Measurements from ENCODE around the gene DIP2B.

Gene DIP2B

DNA sequence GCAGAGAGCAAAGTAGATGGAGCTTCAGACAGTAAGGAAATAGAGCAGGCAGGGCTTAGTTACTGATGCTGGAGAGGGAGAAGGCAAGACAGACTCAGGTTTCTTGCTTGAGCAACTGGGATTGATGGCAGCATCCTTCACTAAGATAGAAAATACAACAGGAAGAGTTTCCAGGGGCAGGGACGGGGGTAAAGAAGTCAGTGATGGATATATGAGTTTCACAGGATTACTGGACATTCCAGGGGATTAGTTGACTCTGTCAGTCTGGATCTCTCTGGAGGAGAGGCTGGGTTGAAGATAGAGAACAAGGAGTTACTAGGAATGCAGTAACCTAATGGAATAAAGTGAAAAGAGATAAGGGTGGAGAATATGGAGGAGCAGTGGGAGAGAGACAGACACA, 184.7 kb downstream of the DIP2B start:
- no peak for FAIRE-seq

DNA sequence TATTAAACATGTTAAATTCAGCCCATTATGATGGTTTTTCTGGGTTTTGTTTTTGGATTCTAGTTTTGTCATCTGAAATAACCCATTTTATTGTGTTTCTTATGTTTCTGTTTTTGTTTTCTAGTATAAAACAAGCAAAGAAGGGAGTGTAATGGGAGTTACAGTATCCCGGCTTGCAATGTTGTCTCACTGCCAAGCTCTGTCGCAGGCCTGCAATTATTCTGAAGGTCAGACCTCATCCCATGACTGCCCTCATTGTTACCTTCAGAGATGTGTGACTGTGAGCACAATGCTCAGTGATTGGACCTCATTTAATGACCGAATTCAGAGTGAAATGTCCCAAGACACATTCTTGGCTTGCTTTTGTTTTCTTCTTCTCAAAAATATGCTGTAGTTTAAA, 186.1 kb downstream of the DIP2B start:
- no peak for FAIRE-seq

DNA sequence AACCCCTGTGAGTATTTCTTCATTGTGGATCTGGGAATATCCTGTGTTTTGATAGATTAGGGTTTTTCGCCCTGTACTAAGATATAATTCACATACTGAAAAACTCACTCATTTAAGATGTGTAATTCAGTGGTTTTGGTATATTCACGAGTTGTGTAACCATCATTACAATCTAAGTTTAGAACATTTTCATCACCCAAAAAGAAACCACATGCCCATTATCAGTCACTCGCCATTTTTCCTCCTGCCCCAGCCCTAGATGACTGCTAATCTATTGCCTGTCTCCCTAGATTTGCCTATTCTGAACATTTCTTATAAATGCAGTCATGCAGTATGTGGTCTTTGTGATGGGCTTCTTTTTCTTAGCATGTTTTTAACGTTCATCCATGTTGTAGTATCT, 191.2 kb downstream of the DIP2B start:
- FAIRE-seq: no peak

DNA sequence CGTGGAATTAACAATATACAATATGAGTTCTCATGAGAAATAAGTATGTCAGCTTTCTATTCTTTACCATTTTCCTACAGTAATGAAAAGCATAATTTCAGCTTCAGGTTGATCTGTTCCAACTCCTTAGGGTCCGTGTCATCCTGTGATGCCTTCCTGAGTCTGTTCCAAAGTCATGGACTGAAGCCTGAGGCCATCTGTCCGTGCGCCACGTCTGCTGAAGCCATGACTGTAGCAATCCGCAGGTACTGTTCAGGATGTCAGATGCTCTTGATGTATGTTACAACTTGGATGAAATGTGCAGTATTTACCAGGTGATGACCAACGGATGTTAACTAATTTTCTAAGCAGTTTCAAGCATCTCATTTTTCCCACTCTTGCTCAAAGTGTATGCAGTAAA, 192.1 kb downstream of the DIP2B start:
- no peak for FAIRE-seq

DNA sequence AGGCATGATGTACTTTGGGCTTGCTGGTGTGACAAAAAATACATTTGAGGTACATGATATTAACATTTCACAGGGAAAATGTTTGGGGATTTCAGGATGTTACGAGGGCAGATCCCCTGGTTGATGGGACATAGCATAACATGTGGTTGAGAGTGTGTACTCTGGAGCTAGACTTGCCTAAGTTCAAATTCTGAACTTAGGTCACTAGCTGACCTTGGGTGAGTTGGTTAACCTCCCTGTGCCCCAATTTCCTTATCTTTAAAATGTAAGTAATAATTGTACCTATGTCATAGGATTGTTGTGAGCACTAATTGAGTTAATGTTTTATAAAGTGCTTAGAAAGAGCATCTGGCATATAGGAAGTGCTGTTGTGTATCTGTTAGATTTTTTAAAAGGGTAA, 194.4 kb downstream of the DIP2B start:
- FAIRE-seq: no peak

DNA sequence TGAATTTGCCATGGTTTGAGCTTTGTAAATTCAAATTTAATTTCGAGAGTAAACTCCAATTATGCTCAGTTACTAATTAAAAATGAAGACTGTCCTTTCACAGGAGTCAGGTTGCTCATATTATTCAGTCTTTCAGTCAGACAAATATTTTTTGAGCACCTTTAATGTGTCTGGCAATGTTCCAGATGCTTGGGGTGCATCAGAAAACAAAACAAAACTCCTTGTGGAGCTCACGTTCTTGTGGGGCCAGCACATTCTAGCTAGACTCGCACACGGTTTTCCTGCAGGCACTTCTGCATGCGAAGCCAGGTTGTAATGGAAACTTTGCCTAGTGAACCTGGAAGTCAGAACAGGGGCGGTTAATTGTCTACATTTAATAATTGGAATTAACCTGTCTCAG, 195.2 kb downstream of the DIP2B start:
- FAIRE-seq: no peak

DNA sequence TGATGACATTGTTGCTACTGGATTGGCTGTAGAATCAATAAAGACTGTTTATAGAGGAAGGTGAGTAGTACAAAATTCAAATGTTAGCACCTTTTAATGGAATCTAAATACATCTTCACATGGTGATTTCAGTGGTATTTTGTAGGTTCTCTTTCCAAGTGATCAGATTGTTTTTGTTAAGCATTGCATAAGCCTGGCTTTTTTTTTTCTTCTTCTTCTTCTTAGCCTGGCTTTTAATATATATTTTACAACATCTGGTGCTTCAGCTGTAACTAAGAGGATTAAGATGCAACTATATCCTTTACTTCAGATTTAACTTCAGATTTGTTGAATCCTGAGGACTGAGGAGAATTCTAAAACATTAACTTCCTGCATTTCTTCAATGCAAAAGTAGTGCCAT, 201.8 kb downstream of the DIP2B start:
- FAIRE-seq: no peak

DNA sequence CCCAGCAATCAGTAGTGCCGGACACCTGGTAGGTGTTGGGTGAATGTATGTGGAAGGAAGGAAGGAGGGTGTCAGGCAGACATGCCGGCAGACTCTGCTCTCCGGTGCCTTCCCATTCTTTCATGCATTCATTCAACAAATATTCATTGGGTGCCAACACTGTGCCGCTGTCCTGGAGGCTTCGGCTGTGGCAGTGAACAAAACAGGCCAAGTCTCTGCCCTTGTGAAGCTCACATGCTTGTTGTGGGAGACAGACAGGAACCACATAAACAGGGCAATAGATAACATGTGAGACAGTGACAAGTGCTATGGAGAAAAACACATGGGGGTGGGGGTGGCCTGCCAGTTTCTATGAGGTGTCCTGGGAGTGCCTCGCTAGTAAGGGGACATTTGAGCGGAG, 202.6 kb downstream of the DIP2B start:
- no peak for FAIRE-seq

DNA sequence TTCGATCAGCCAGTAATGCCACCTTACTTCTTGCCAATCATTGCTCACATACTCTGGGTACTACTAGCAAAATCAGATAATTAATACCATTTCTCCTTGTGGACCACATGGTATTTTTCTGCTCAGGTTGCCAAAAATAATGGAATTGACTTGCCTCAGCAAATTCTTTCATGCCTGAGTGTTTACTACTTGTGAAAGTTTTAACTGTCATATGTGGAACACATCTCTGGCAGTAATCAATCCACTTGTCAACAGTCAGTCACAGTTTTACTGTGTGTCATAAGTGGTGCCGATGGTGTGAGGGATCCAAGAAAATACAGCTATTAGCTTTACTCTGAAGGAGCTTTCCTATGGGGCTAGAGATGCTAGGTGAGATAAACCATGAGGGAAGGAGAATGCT, 203.8 kb downstream of the DIP2B start:
- FAIRE-seq: no peak

DNA sequence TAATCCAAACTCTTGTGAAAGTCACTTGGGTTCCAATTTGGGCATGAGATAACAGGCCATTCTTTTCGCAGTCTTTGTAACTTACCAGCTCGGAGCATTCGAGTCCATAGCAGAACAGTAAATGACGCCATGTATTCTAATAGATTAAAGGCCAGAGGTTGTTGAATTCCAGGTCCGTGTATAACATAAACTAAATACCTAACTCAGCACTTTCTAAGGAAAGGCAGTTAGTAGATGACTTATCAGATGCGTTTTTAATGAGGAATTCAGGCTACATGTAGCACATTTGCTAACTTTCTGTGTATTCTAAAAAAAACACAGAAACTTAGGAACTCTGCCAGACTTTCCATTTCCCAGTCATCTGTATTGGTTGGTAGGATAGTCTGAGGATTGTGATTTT, 206.3 kb downstream of the DIP2B start:
- FAIRE-seq: no peak

DNA sequence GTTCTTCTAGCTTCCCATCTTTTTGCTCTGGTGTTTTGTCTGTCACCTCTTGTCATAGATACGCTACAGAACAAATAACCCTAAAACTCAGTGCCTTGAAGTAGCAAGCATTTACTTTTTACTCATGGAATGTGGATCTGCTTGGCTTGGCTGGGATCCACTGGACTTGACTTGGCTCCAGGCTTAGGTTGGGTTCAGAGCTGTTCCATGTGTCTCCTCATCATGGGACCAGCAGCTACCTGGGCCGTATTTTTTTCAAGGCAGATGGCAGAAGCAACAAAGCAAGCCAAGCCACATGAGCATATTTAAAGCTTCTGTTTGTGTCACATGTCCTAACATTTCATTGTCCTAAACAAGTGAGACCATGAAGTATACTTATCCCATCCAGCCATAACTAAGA, 210.4 kb downstream of the DIP2B start:
- FAIRE-seq: no peak

DNA sequence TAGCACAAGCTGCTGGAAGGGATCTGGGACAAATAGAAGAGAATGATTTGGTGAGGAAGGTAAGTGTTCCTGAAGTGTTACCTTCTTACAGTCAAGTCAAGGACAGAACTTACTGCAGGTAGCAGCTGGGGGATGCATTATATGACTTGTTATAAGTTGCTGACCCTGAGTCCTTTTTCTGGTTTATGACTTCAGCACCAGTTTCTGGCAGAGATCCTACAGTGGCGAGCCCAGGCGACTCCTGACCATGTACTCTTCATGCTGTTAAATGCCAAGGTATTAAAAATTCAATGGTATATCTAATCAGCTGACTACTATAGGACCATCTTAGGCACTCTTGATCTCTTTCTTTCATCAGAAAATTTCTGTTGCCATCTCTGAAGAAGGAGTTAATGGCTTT, 214.0 kb downstream of the DIP2B start:
- FAIRE-seq: no peak

DNA sequence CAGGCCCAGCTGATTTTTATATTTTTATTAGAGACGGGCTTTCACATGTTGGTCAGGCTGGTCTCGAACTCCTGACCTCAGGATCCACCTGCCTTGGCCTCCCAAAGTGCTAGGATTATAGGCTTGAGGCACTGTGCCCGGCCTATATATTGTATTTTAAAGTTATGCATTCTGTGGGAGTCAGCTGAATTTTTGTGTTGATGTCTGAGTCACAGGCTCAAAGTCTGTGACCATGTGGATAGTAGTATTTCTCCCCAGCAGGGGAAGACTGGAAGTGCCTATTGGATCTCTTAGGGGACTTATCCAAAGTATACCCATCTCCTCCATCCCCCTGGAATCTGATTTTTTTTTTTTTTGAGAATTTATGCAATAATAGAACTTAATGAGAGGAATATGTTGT, 215.3 kb downstream of the DIP2B start:
- no peak for FAIRE-seq

DNA sequence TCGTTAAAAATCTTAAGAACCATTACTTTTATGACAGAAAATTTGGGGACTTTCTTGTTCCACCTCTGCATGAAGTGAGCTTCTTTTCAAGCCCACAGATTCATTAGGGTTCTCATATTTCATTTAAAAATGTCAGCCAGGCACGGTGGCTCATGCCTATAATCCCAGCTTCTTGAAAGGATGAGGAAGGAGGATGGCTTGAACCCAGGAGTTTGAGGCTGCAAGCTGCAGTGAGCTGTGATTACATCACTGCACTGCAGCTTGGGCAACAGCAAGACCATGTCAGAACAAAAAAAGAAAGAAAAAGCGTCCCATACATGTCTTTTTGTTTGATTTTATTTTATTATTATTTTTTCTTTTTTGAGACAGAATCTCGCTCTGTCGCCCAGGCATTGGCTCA, 215.7 kb downstream of the DIP2B start:
- no peak for FAIRE-seq

DNA sequence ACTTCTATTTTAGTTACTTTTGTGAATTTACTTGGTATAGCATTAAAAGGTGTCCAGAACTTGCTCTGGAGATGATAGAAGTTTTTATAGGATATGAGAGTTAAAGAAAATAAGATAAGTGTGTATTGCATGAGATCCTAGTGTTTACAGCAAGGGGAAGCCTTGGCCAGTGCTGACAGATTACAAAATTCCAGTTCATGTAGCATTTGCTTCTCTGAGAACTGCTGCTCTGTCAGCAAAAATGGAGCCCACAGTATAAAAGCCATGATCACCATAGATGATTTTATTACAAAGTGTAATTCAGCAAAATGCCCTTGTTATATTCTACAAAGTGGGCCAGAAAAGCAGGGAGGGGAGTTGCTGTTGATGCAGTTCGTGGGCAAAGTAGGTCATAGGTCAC, 219.1 kb downstream of the DIP2B start:
- no peak for FAIRE-seq

DNA sequence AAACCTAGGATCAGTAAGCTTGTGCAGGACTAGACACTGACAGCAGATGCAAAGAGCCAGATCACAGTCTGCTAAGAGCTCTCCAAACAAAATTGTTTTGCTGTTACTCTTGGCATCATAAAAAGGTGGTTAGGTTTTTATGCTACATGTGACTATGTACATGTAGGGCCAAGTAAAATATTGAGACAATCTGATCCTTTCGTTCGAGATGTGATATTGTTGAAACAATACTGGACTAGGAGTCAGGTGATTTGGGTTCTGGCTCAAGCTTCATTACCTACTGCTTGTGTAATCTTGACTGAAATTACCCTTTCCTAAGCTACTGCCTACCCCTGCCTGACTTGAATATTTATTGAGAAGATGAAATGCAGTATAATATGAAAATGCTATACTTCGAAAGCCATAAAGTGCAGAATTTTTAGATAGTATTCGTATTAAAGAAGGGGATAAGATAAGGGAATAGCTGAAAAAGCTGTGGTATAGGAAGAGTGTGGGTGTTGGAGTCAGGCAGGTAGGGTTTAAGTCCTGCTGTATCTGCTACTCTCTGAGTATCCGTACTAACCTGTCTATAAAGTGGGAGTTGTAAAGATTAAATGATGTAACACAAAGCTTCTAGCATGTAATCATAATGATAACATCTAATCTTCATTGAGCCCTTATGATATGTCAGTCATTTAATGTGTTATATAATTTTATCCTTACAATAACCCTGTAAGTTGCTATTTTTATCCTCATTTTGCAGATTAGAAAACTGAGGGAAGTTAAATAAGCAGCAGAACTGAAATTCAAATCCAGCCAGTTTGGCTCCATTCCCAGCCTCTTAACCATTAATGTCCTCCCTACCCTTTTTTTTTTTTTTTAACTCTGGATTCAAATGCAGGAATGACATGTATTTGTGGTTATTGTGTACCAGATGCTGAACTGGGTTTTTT, 220.5 kb downstream of the DIP2B start:
- no peak for FAIRE-seq

DNA sequence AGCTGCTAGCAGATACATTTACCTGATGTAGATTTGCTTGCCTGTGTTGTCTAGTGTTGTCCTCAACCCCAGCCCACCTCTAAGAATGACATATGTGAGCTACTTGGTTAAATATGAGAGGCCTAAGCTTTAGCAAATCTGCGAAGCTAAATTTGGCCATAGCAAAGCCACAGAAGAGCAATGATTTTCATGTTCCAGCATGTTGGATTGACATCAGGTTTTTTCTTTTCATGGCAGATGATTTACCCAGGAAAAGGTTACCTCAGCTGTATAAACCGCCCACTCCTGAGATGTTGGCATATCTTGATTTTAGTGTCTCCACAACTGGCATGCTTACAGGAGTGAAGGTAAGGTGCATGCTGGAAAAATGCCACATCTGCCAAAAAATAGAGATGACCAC, 222.7 kb downstream of the DIP2B start:
- no peak for FAIRE-seq

DNA sequence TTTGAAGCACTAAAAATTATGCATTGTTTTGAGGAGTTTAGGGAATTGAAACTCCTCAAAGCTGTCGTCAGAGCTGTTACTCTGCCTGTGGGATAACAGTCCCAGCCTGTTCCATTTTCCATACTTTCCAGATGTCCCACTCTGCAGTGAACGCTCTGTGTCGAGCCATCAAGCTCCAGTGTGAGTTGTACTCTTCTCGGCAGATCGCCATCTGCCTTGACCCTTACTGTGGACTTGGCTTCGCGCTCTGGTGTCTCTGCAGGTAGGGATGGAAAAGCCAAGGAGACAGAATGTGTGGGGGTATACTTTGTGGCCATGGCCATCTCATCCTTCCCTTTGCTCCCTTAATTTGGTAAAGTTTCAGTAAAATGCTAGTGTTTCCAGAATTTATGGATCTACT, 223.6 kb downstream of the DIP2B start:
- FAIRE-seq: no peak

DNA sequence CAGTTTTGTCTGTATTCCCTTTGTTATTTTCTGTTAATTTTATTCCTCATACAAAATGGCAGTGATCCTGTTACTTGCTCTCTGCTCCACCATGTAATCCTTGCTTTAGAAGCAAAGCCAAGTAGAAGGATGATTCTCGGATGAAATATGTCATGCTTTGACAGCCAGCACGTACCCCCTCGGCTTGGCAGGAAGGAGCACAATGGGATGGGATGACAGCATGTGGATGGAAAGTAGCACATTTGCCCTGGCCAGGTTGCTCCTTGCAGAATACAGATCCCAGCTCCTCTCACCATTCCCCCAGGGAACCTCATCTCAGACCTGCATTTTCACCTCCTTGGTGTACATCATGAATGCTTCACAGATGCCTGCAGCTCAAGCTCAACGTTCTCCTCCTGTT, 224.1 kb downstream of the DIP2B start:
- no peak for FAIRE-seq

DNA sequence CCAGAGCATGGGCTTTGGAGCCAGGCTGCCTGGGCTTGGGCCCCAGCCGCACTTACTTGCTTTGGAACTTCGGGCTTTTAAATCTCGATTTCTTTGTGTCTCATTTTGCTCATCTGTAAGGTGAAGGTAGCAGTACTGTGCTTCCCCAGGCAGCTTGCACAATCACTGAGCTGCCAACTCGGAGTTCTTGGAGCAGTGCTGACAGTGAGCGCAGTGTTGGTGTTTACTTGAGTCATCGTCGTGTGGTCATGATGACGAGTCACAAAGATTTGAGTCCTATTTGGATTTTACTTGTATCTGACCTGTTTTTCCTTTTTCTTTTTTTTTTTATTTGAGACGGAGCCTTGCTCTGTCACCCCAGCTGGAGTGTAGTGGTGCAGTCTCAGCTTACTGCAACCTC, 227.8 kb downstream of the DIP2B start:
- FAIRE-seq: no peak

DNA sequence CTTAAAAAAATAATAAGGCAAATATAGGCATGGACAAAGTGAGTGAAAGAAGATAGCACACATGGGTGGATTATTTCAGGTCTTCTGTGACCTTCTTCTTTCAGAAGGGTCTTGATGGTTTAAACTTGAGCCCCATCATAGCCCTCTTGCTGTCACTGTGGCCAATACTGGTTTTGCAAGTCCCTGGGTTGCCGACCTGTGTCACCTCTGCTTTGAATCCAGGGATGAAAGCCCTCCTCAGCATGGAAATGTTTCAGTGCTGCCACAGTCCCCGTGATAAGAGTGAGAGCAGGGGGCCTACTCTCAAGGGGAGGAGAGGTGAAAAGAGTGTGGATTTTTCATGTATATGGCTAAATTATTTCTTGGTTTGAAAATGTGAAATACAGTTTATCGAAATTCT, 228.9 kb downstream of the DIP2B start:
- no peak for FAIRE-seq

DNA sequence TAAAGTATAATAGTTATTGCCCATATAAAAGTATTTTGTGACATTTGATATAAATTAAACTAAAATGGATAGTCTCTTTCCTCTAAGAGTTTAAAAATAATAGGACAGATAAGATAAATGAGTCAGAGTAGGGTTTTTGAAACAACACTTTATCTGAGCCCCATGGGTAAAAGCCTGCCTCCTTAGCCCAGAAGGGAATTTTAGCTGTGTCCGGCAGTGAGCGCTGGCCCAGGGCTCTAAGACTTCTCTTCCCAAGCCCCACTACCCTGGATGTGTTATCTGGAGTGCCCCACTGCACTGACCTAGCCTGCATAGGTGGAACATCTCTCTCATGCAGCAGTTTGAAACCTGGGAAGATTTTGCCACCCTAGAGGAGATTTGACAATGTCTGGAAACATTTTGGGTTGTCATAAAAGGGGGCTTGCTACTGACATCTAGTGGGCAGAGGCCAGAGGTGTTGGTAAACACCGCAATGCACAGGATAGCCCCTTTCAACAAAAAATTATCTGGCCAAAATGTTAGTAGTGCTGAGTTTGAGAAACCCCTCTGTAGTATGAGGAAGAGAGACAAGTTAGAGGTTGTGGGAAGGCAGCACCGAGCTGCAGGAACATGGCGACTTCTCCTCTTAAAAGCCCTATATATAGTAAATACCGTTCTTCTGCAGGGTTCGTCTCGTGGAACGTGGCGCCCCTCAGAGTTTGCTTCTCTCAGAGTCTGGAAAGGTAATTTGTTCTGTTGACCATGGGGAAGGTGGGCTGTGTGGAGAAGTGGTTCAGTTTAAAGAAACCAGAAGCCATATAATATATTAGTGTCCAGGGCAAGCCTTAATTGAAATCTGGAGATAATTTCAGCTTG, 229.9 kb downstream of the DIP2B start:
- peak; percentile 27 for FAIRE-seq

DNA sequence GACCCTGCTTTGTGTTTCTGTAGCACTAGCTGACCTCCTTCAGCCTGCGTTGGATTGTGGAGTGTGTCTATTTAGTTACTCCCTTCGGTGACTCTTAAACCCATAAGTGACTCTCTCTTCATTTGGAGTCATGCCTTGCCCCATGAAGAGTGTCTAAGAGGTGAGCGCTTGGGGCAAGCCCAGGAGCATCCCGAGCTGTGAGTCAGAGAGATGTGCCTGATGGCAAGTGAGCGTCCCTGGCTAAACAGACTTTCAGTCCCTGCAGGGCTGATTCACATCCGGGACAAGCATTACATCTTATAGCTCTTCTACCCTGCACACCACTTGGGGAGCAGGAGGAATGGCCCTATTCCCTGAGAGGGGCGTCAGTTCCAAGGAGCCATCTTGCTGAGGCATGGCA, 234.8 kb downstream of the DIP2B start:
- no peak for FAIRE-seq

DNA sequence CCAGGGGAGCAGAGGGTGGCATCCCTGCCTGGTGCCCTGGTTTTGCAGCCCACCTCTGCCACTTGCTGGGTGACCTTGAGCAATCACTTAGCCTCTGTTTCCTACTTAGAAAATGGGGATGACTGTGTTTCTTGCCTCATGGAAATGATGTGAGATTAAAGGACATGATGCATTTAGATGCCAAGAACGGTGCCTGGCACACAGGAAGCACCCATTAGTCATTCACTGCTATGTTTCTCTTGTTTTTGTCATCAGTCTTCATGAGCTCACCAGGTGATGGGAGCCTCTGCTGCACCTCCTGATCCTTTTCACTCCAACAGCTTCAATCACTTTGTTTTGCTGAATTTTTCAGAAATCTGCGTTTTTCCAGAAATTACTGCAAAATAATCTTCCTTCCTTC, 235.5 kb downstream of the DIP2B start:
- FAIRE-seq: no peak
